HG02678 (cell line): Measurements from ENCODE around the gene ZNF846.
A peak's percentile ranks its signal among the peaks of the same experiment; 100 is the strongest.
"Not testable (repeated sequence)": the region's sequence is repeated elsewhere in the genome, so short reads cannot be mapped to it uniquely, and the experiment has no call there.

ENCODE experiments used
- ATAC-seq: cut with Tn5 transposase; IDR thresholded peaks from one replicate; pipeline ENCODE4 v1.9.1; 2021; ENCODE audit warnings: mild to moderate bottlenecking, moderate library complexity; ENCODE audit not compliant: unreplicated experiment

The ZNF846 gene

GRCh38 chr19:9768175-9769112 lies at the start of gene ZNF846:
TSS of gene ZNF846 (minus strand) at chr19:9768738. CDS start at chr19:9764950, 3,788 bp downstream.
- peak; percentile 98 for ATAC-seq

DNA sequence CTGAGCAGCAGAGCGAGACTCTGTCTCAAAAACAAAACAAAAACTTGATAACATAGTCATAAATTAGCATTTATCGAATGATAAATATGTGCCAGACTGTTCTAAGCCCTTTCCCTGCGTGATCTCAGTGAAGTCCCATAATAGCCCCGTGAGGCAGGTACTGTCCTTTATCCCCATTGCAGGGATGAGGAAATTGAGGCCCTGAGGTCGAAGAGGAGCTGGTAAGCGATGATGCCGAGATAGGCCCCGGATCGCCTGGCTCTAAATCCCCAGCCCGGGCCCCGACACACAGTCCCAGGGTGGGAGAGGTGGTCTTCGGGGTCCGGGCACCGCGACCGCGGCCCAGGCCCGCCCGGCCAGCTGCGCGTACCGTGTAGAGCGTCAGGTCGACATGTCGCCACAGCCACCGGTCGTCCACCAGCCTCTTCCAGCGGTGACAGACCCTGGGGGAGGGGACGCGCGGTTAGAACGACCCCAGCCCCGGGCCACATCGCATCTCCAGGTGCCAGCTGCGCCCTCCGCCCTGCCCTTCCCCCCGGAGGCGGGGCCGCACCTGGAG lies 49.7 kb upstream of the ZNF846 start:
- no peak for ATAC-seq

GRCh38 chr19:9811139-9811538 lies 42.6 kb upstream of the ZNF846 start:
- ATAC-seq = no peak

GRCh38 chr19:9808855-9809824 lies 40.6 kb upstream of the ZNF846 start:
- no peak for ATAC-seq

DNA sequence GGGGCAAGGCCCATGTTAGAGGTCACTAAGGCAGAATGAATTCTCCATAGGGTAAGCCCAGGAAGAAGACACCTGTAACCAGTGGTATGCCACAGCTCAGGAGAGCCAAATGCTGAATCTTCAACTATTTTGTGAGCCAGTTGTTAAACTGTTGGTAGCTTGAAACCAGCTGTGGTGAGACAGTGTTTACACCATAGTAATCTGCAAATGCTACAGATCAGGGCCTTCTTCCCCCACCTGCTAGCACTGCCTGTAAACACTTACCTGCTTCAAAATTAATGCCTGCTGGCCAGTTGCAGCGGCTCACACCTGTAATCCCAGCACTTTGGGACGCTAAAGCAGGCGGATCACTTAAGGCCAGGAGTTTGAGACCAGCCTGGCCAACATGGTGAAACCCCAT lies 38.3 kb upstream of the ZNF846 start:
- no peak for ATAC-seq

DNA sequence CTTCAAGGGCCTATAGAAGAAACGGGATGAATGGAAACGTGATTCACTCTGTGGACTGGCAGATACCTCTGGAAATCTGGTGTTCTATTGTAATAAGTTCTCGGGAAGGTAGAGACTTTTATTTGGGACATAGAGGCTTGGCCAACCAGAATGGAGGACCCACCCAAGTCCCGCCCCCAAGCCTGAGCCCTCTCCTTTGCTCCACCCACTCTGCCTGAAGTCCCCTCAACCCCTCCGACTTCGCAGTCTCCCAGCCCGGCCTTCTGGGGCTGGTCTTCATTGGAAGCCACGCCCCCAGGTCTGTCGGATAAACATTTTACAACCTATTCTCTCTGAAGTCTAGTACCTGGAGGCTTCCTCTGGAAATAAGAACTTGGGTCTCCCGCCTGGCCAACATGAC lies 33.4 kb upstream of the ZNF846 start:
- ATAC-seq = no peak

DNA sequence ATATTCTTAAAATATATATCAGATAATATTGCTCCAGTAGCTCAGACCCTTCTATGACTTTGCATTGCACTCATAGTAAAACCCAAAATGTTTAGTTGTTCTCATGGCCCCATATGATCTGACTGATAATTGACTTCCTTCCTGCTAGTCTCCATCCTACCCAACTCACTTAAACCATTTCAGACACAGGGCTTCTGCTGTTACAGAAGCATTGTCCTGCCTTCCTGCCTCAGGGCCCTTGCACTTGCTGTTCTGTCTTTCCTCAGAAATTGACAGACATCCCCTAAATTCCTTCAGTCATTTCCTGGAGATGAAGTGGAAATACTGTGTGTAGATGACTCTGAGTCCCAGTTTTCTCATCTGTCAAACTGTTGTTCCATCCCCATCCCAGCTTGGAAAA lies 30.6 kb upstream of the ZNF846 start:
- no peak for ATAC-seq

DNA sequence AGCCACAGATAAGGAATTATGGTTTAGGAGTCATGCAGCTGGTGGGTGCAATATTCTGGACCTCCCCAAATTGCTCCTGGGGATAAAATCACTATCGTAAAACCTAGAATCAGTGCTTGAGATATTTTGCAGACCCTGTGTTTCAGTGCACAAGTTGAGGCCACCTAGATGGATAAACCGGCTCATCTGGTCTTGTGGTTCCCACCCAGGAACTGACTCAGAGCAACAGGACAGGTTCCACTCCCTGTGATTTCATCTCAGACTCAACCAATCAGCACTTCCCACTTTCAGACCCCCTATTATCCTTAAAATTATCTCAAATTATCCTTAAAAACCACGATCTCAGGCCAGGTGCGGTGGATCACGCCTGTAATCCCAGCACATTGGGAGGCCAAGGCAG lies 29.3 kb upstream of the ZNF846 start:
- ATAC-seq = no peak

DNA sequence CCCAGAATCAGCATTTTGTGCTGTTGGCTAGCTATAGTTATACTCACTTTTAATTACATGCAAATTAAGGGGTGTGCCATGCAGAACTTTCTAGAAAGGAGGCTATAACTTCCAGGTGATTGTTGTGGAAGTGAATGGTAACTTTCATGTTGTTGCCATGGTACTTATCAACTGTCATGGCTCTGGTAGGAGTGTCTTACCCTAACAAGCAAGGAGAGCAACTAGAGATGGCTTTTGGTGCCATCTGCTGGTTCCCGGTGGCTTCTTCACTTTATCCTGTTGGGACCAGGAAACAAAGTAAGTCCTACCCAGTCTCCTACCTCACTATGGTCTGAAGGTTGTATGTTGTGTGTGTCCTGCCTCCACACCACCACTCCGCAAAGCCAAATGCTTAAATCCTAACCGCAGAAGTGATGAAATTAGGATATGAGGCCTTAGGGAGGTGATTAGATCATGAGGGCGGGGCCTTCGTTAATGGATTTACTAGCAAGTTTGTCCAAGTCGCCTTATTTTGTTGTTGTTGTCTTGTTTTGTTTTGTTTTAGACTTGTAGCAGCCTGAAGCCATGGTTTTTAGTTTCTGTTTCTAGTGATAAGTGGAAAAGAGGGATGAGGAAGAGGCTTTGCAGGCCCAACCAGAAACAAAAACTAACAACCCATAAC lies 27.7 kb upstream of the ZNF846 start:
- ATAC-seq = peak; percentile 40

- ATAC-seq = no peak
These were observed 24.6 kb upstream of the ZNF846 start for GRCh38 chr19:9793071-9793591.

DNA sequence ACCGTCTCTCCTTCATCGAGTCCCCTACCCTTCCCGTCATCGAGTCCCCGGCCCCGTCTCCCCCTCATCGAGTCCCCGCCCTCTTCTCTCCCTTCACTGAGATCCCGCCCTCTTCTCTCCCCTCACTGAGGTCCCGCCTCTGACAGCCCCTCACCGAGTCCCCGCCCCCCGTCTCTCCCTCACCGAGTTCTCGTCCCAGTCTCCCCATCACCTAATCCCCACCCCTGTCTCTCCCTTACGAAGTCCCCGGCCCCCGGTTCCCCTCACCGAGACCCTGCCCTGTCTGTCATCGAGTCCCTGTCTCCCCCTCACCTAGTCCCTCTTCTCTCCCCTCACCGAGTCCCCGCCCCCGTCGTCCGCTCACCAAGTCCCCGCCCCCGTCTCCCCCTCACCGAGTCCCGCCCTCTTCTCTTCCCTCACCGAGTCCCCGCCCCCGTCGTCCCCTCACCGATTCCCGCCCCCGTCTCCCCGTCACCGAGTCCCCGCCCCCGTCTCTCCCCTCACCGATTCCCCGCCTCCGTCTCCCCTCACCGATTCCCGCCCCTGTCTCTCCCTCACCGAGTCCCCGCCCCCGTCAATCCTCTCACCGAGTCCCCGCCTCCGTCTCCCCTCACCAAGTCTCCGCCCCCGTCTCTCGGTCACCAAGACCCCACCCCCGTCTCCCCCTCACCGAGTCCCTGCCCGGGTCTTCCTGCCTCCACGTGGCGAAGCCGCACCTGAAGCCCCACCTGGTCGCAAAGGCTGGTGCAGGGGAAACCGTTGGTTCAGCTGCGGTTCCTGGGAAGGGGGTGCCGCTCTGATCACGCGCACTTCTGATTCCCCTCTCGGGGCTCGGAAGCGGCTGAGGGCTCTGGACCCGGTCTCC lies 23.9 kb upstream of the ZNF846 start:
- ATAC-seq = peak; percentile 52

- ATAC-seq = peak; percentile 39
These were observed 23.1 kb upstream of the ZNF846 start for GRCh38 chr19:9791552-9792205.

- ATAC-seq = not testable (repeated sequence)
These were observed 22.5 kb upstream of the ZNF846 start for GRCh38 chr19:9791073-9791367.

GRCh38 chr19:9789579-9789978 lies 21.0 kb upstream of the ZNF846 start:
- not testable (repeated sequence) for ATAC-seq

- ATAC-seq = no peak
These were observed 20.5 kb upstream of the ZNF846 start for GRCh38 chr19:9789066-9789465.

DNA sequence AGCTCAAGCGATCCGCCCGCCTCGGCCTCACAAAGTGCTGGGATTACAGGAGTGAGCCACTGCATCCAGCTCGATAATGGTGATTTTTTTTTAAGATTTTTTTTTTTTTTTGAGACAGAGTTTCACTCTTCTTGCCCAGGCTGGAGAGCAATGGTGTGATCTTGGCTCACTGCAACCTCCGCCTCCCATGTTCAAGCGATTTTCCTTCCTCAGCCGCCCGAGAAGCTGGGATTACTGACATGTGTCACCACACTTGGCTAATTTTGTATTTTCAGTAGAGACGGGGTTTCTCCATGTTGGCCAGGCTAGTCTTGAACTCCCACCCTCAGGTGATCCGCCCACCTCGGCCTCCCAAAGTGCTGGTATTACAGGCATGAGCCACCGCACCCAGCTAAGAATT lies 20.1 kb upstream of the ZNF846 start:
- ATAC-seq = not testable (repeated sequence)

DNA sequence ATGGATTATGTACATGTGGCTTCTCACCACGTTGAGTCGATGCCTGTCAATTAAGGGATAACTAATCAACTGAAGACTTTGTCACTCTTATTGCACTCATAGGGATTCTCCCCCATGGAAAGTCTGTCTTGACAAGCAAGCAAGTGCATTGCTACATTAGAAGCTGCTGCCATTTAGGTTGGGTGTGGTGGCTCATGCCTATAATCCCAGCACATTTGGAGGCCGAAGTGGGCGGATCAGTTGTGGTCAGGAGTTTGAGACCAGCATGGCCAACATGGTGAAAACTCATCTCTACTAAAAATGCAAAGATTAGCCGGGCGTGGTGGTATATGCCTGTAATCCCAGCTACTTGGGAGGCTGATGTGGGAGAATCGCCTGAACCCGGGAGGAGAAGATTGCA lies 18.3 kb upstream of the ZNF846 start:
- no peak for ATAC-seq

DNA sequence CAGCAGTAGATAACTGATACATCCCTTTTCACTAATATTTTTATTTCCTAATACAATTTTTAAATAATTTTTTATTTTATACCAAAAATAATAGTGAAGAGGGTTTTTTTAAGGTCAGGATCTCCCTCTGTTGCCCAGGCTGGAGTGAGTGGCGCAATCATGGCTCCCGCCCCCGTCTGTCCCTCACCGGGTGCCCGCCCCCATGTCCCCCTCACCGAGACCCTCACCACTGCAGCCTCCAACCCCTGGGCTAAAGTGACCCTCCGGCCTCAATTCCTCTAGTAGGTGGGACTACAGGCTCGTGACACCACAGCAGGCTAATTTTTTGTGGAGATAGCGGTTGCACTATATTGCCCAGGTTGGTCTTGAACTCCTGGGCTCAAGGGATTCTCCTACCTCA lies 17.8 kb upstream of the ZNF846 start:
- ATAC-seq = no peak
